GM23338 (cell line): ENCODE data around the gene APMAP. TPM values are rescaled to one million over a fixed set of nuclear protein-coding genes. Genes with fewer than 3 reads are reported as not detected.

ENCODE experiments used
- ATAC-seq: fragments of 200-7000 bp; cut with Tn5 transposase; 3 replicates; pipeline ENCODE4 v1.9.1; 2020
- DNase-seq: peaks from one replicate; pipeline ENCODE4 v3.0.0-alpha.2; 2015; ENCODE audit warnings: low spot score
- H2AFZ ChIP-seq: fragments of 200-600 bp; sonication (generic); 2 replicates; pipeline ENCODE4 v1.8.0; 2016; ENCODE audit warnings: antibody characterized with exemption, mild to moderate bottlenecking, moderate library complexity
- H3F3A ChIP-seq: fragments of 200-600 bp; sonication (generic); replicated peaks from 2 replicates; pipeline ENCODE4 v1.8.0; 2017; ENCODE audit warnings: antibody characterized with exemption, mixed run types, low read depth
- H3K27ac ChIP-seq: fragments of 200-600 bp; sonication (generic); 2 replicates; pipeline ENCODE4 v1.6.1; 2016; ENCODE audit warnings: low read depth
- H3K27me3 ChIP-seq: fragments of 200-600 bp; sonication (generic); 2 replicates; pipeline ENCODE4 v1.8.0; 2016; ENCODE audit warnings: mild to moderate bottlenecking, mixed run types, moderate library complexity; ENCODE audit not compliant: insufficient read depth
- H3K36me3 ChIP-seq: fragments of 200-600 bp; sonication (generic); 2 replicates; pipeline ENCODE4 v1.8.0; 2016; ENCODE audit warnings: mild to moderate bottlenecking; ENCODE audit not compliant: insufficient read depth
- H3K4me1 ChIP-seq: fragments of 200-600 bp; sonication (generic); 2 replicates; pipeline ENCODE4 v1.8.0; 2016; ENCODE audit warnings: mild to moderate bottlenecking, moderate library complexity; ENCODE audit not compliant: insufficient read depth
- H3K4me2 ChIP-seq: fragments of 200-600 bp; sonication (generic); 2 replicates; pipeline ENCODE4 v1.7.1; 2017; ENCODE audit warnings: mixed run types
- H3K4me3 ChIP-seq: fragments of 200-600 bp; sonication (generic); 2 replicates; pipeline ENCODE4 v1.6.1; 2016; ENCODE audit warnings: mixed run types
- H3K79me2 ChIP-seq: fragments of 200-600 bp; sonication (generic); replicated peaks from 2 replicates; pipeline ENCODE4 v1.8.0; 2017; ENCODE audit warnings: mild to moderate bottlenecking; ENCODE audit not compliant: insufficient read depth
- H3K9me2 ChIP-seq: fragments of 200-600 bp; sonication (generic); 2 replicates; pipeline ENCODE4 v1.8.0; 2017; ENCODE audit not compliant: insufficient read depth
- H4K20me1 ChIP-seq: fragments of 200-600 bp; sonication (generic); replicated peaks from 2 replicates; pipeline ENCODE4 v1.8.0; 2017; ENCODE audit warnings: mild to moderate bottlenecking; ENCODE audit not compliant: insufficient read depth
- H3K27ac Mint-ChIP-seq: 2 replicates; pipeline ENCODE4 v1.8.0; 2020; ENCODE audit warnings: inconsistent platforms, mild to moderate bottlenecking, moderate library complexity, mixed read lengths
- H3K27me3 Mint-ChIP-seq: 3 replicates; pipeline ENCODE4 v1.8.0; 2022; ENCODE audit warnings: low read depth, mild to moderate bottlenecking, moderate library complexity, mixed read lengths, inconsistent platforms; ENCODE audit not compliant: insufficient read depth, poor library complexity
- H3K36me3 Mint-ChIP-seq: 3 replicates; pipeline ENCODE4 v1.8.0; 2021; ENCODE audit warnings: low read depth, mild to moderate bottlenecking, inconsistent platforms, moderate library complexity, mixed read lengths
- H3K4me1 Mint-ChIP-seq: 3 replicates; pipeline ENCODE4 v1.8.0; 2020; ENCODE audit warnings: mild to moderate bottlenecking, inconsistent platforms, mixed read lengths
- H3K4me3 Mint-ChIP-seq: 3 replicates; pipeline ENCODE4 v1.8.0; 2021; ENCODE audit warnings: moderate library complexity, mild to moderate bottlenecking, inconsistent platforms, mixed read lengths
- H3K9me3 Mint-ChIP-seq: 3 replicates; pipeline ENCODE4 v1.8.0; 2020; ENCODE audit warnings: moderate library complexity, mild to moderate bottlenecking, inconsistent platforms, mixed read lengths
- CREB1 ChIP-seq: fragments of 250-450 bp; sonication (Bioruptor Pico); IDR thresholded peaks from 2 replicates; pipeline ENCODE4 v1.5.0; 2020; ENCODE audit warnings: low read depth, mild to moderate bottlenecking, moderate library complexity
- CTCF ChIP-seq, 2 experiments: fragments of 200-600 bp in 1 of 2; sonication (generic) in 1 of 2; conservative IDR thresholded peaks; 2 replicates each; pipeline versions ENCODE4 v1.5.1 to v1.6.1; 2016 to 2017; ENCODE audit warnings: antibody characterized with exemption in 2 of 2, low read depth in 2 of 2, mild to moderate bottlenecking in 2 of 2, moderate library complexity in 1 of 2
- ETS1 ChIP-seq: IDR thresholded peaks from 2 replicates; pipeline ENCODE4 v1.6.1; 2016; ENCODE audit warnings: antibody characterized with exemption
- EZH2 ChIP-seq: fragments of 200-600 bp; sonication (generic); IDR thresholded peaks from one replicate; pipeline ENCODE4 v1.8.0; 2017; ENCODE audit warnings: antibody characterized with exemption, mild to moderate bottlenecking, low read depth; ENCODE audit not compliant: unreplicated experiment
- JUNB ChIP-seq: IDR thresholded peaks from one replicate; pipeline ENCODE4 v1.6.1; 2016; ENCODE audit warnings: antibody characterized with exemption; ENCODE audit not compliant: unreplicated experiment
- NANOG ChIP-seq: IDR thresholded peaks from 2 replicates; pipeline ENCODE4 v1.6.1; 2016; ENCODE audit warnings: antibody characterized with exemption, borderline replicate concordance
- POLR2AphosphoS5 ChIP-seq: IDR thresholded peaks from 2 replicates; pipeline ENCODE4 v1.6.1; 2016; ENCODE audit warnings: antibody characterized with exemption, low read depth
- STAT1 ChIP-seq: IDR thresholded peaks from one replicate; pipeline ENCODE4 v1.6.1; 2016; ENCODE audit warnings: antibody characterized with exemption; ENCODE audit not compliant: unreplicated experiment
- ZNF114 ChIP-seq: fragments of 250-450 bp; sonication (Bioruptor Pico); IDR thresholded peaks from 2 replicates; pipeline ENCODE4 v1.5.0; 2020; ENCODE audit warnings: mild to moderate bottlenecking, moderate library complexity
- ZNF331 ChIP-seq: fragments of 250-450 bp; sonication (Bioruptor Pico); IDR thresholded peaks from 2 replicates; pipeline ENCODE4 v1.5.0; 2020; ENCODE audit warnings: low read depth, mild to moderate bottlenecking, moderate library complexity
- ZNF462 ChIP-seq: fragments of 250-450 bp; sonication (Bioruptor Pico); IDR thresholded peaks from 2 replicates; pipeline ENCODE4 v1.5.0; 2020; ENCODE audit warnings: mild to moderate bottlenecking, moderate library complexity
- polyA plus RNA-seq: library from polyadenylated mRNA; unstranded; fragments of >200 nt; fragmentation: Nextera tagmentation; extraction: Ambion mirVana; gene quantifications from 2 replicates; pipeline ENCODE4 v1.2.1, GENCODE V29; 2016
- total RNA-seq: library from RNA; depleted of rRNA; stranded (reverse); fragments of >200 nt; shearing (Covaris generic); gene quantifications from 2 replicates; pipeline ENCODE4 v1.2.3, GENCODE V29; 2014

APMAP gene
- total and polyA plus RNA-seq, 2 experiments from 2014 or later = 31.7 to 72.3 TPM

GRCh38 chr20:24987244-24987643, 5.3 kb downstream of the APMAP start:
- Histone ChIP-seq H2AFZ (no peak overlapping the region), H3K9me2 (no peaks in the 10 kb centered on the region), H3K79me2 (peaks cover 93% of the 10 kb centered on the region), H3F3A (no peaks in the 10 kb centered on the region), H3K36me3 (no peaks in the 10 kb centered on the region), H4K20me1 (peaks cover 30% of the 10 kb centered on the region), H3K4me1 (no peaks in the 10 kb centered on the region), H3K4me3 (no peak overlapping the region), H3K27me3 (0 out of 2 replicates have a peak, but pooled peaks cover 2% of the 10 kb centered on the region), H3K4me2 (no peak overlapping the region), H3K27ac (no peak overlapping the region)
- DNase-seq (no peak), ATAC-seq (no peak)
- no peak overlapping the region for H3K27ac Mint-ChIP-seq
- peaks cover 8% of the 10 kb centered on the region for H3K36me3 Mint-ChIP-seq
- no peak for TF ChIP-seq ETS1
- TF ChIP-seq EZH2 = no peak
- no peak for TF ChIP-seq CTCF (conservative IDR thresholded peaks at IDR 0.05; ENCODE audit: low read depth in 2 of 2)
- no peak for TF ChIP-seq ZNF114 (CRISPR knock-in tag)
- no peak for TF ChIP-seq CREB1 (CRISPR knock-in tag)
- TF ChIP-seq ZNF331 (CRISPR knock-in tag) = no peak
- no peak for TF ChIP-seq STAT1
- TF ChIP-seq JUNB = no peak
- TF ChIP-seq ZNF462 (CRISPR knock-in tag) = no peak
- TF ChIP-seq NANOG = no peak
- no peak for TF ChIP-seq POLR2AphosphoS5
- H3K4me1 Mint-ChIP-seq = peaks cover 8% of the 10 kb centered on the region
- H3K4me3 Mint-ChIP-seq = no peak overlapping the region
- no peaks in the 10 kb centered on the region; the same call in 2 of the 3 replicates for H3K9me3 Mint-ChIP-seq
- peaks cover 7% of the 10 kb centered on the region for H3K27me3 Mint-ChIP-seq
